Transverse colon (tissue), 4 donors: ENCODE results near the gene CLDN11. TPM values are rescaled to one million over a fixed set of nuclear protein-coding genes. Genes with fewer than 3 reads are reported as not detected.
A peak's percentile ranks its signal among the peaks of the same experiment; 100 is the strongest.

Source experiments
- DNase-seq: peaks from one replicate; pipeline ENCODE4 v3.0.0-alpha.2; 2019
- H3K27ac ChIP-seq, 4 donors: fragments of 200-600 bp; sonication (generic); 2 replicates each; pipeline ENCODE4 v1.5.1; 2016 to 2018; ENCODE audit warnings: inconsistent platforms in 4 of 4
- H3K27me3 ChIP-seq: fragments of 200-600 bp; sonication (generic); 2 replicates; pipeline ENCODE4 v1.5.1; 2017; ENCODE audit warnings: inconsistent platforms
- H3K36me3 ChIP-seq, 4 donors: fragments of 200-600 bp; sonication (generic); 2 replicates each; pipeline ENCODE4 v1.5.1; 2017 to 2019; ENCODE audit warnings: inconsistent platforms in 4 of 4
- H3K4me1 ChIP-seq, 4 donors: fragments of 200-600 bp; sonication (generic); 2 replicates each; pipeline ENCODE4 v1.5.1; 2017 to 2020; ENCODE audit warnings: inconsistent platforms in 4 of 4
- H3K4me3 ChIP-seq, 4 donors: fragments of 200-600 bp; sonication (generic); 1 replicate in 1 of 4; 2 replicates in 3 of 4; pipeline versions ENCODE4 v1.5.1 to v1.6.1; 2017 to 2019; ENCODE audit warnings: inconsistent platforms in 4 of 4
- H3K9me3 ChIP-seq, 2 donors: fragments of 200-600 bp; sonication (generic); 2 replicates each; pipeline ENCODE4 v1.5.1; 2017 to 2019; ENCODE audit warnings: inconsistent platforms in 2 of 2
- EP300 ChIP-seq: sonication (generic); formaldehyde crosslinking; IDR thresholded peaks from one replicate; pipeline ENCODE4 v1.6.1; 2017; ENCODE audit warnings: antibody characterized with exemption, low read depth
- POLR2A ChIP-seq: fragments of 450-650 bp; IDR thresholded peaks from one replicate; pipeline ENCODE4 v1.6.1; 2016; ENCODE audit warnings: antibody characterized with exemption, mild to moderate bottlenecking, moderate library complexity
- POLR2AphosphoS5 ChIP-seq, 3 donors: sonication (generic); formaldehyde crosslinking; IDR thresholded peaks; one replicate each; pipeline ENCODE4 v1.6.1; 2016; ENCODE audit warnings: antibody characterized with exemption in 3 of 3
- whole genome bisulfite sequencing, 2 donors: methylation state at CpG; one replicate each; pipeline ENCODE4 v1.1.5; 2018; ENCODE audit warnings: low coverage in 1 of 2; 5-methylcytosine and 5-hydroxymethylcytosine counted together
- in situ Hi-C, 4 donors: fragments of 200-750 bp; cut with MboI; loops; one replicate each; pipeline versions ENCODE4 v1.15.0 to v1.15.1; 2017; ENCODE audit warnings: low sequenced_read_pairs in 3 of 4, low pct_ligation_motif_present in 1 of 4, low pct_unique_long_range_greater_than_20kb in 1 of 4
- intact Hi-C: fragments of 100-400 bp; cut with DNase I; formaldehyde crosslinking; loops from one replicate; pipeline ENCODE4 v1.15.1; 2023; ENCODE audit warnings: low total_unique reads
- total RNA-seq, 4 donors: library from RNA; depleted of rRNA; stranded (reverse); fragments of >200 nt; gene quantifications; one replicate each; pipeline ENCODE4 v1.1.0, GENCODE V29; 2016
- TF ChIP-seq, protein P1 (sequence below), 5 experiments: fragments of 200-600 bp in 3 of 5; fragments of 450-650 bp in 2 of 5; sonication (generic) in 3 of 5; IDR thresholded peaks; 1 replicate in 2 of 5; 2 replicates in 3 of 5; pipeline ENCODE4 v1.5.1; 2016 to 2017; ENCODE audit warnings: antibody characterized with exemption in 5 of 5, inconsistent platforms in 3 of 5, mild to moderate bottlenecking in 2 of 5, moderate library complexity in 1 of 5

CLDN11 gene
- total RNA-seq, result 10 to 100 TPM in 1 of 4 donors, 1 to 10 TPM in 3; 4.6 to 13.5 (median 7.2) TPM

DNA sequence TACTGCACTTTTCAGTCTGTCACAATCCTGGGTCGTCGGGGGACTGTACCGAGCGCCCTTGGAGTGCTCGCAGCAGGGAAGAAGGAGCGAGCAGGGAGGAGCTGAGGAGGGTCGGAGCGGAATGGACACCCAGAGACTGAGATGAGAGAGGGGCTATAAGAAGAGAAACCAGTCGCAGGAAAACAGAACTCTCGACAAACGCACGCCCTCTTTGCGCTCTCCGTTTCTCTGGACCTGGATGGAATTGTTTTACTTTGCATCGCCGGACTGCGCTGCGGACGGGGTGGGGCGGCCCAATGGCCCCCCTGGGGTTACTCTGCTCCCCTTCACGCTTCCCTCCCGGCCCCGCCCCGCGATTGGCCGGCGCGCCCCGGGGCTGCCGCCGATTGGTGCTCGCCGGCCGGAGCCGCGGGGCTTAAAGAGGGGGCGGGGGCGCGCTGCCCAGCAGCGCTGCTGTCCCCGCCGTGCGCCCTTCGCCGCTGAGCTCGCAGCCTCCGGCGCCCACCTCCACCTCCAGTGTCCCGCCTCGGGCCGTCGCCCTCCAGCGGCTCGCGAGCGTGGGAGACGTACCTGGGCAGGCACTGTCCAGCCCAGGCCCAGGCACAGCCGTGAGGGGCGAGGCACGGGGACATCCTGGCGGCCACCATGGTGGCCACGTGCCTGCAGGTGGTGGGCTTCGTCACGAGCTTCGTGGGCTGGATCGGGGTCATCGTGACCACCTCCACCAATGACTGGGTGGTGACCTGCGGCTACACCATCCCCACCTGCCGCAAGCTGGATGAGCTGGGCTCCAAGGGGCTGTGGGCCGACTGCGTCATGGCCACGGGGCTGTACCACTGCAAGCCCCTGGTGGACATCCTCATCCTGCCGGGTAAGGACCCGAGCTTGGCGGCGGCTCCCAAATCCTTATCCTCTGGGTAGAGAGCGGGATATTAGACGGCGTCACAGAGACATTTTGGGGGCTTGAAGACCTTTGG lies at the start of gene CLDN11:
CLDN11 (plus strand) TSS at position 447 of the 977 bp plus-strand sequence; CDS start at position 646, 199 bp downstream.
- 7% methylated on average over 61 of the region's 79 CpGs; no CpG with 5 or more reads in 1 of the 2 donors for WGBS, 2 donors
- no peaks in the 10 kb centered on the region for H3K9me3 ChIP-seq
- peak within 1 kb of the TSS; percentile 10 to 57 (median 32) for H3K4me3 ChIP-seq
- H3K36me3 ChIP-seq, result no peaks in the 10 kb centered on the region
- H3K4me1 ChIP-seq, result peaks cover 4 to 19% (median 18%) of the 10 kb centered on the region in 4 donors
- DNase-seq, result no peak
- peak within 1 kb of the TSS in 2 of 4 donors; percentile 3 to 34 for H3K27ac ChIP-seq
- peaks cover 50% of the 10 kb centered on the region for H3K27me3 ChIP-seq
- TF ChIP-seq, protein P1, sequence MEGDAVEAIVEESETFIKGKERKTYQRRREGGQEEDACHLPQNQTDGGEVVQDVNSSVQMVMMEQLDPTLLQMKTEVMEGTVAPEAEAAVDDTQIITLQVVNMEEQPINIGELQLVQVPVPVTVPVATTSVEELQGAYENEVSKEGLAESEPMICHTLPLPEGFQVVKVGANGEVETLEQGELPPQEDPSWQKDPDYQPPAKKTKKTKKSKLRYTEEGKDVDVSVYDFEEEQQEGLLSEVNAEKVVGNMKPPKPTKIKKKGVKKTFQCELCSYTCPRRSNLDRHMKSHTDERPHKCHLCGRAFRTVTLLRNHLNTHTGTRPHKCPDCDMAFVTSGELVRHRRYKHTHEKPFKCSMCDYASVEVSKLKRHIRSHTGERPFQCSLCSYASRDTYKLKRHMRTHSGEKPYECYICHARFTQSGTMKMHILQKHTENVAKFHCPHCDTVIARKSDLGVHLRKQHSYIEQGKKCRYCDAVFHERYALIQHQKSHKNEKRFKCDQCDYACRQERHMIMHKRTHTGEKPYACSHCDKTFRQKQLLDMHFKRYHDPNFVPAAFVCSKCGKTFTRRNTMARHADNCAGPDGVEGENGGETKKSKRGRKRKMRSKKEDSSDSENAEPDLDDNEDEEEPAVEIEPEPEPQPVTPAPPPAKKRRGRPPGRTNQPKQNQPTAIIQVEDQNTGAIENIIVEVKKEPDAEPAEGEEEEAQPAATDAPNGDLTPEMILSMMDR (IDR thresholded peaks at IDR 0.05), result no peak
- TF ChIP-seq POLR2AphosphoS5 (IDR thresholded peaks at IDR 0.05) (peak in 1 of 3 donors; percentile 10), POLR2A (no peak), EP300 (no peak)
- intact Hi-C loops, result no loop called here
- in situ Hi-C loops, result loop anchor here (10.0 to 25.0 kb wide), 5 partner anchors 106 to 396 kb away; no protein-coding TSS in a partner anchor

- Histone ChIP-seq H3K4me3 (no peak overlapping the region), H3K36me3 (no peaks in the 10 kb centered on the region), H3K27ac (no peak overlapping the region), H3K4me1 (peaks cover 0 to 24% (median 0%) of the 10 kb centered on the region in 4 donors), H3K9me3 (no peaks in the 10 kb centered on the region), H3K27me3 (no peaks in the 10 kb centered on the region)
- TF ChIP-seq, protein P1 (IDR thresholded peaks at IDR 0.05), result peak in 4 of 5 experiments; percentile 19 to 32 (median 28)
- TF ChIP-seq POLR2AphosphoS5 (IDR thresholded peaks at IDR 0.05) (no peak), EP300 (no peak)
- 69 to 74% methylated on average over 2 of the region's 2 CpGs for WGBS, 2 donors
- in situ Hi-C loops (no loop called here), intact Hi-C loops (no loop called here)
- DNase-seq, result no peak
Measured at GRCh38 chr3:170368921-170369320, 49.7 kb upstream of the CLDN11 start.

DNA sequence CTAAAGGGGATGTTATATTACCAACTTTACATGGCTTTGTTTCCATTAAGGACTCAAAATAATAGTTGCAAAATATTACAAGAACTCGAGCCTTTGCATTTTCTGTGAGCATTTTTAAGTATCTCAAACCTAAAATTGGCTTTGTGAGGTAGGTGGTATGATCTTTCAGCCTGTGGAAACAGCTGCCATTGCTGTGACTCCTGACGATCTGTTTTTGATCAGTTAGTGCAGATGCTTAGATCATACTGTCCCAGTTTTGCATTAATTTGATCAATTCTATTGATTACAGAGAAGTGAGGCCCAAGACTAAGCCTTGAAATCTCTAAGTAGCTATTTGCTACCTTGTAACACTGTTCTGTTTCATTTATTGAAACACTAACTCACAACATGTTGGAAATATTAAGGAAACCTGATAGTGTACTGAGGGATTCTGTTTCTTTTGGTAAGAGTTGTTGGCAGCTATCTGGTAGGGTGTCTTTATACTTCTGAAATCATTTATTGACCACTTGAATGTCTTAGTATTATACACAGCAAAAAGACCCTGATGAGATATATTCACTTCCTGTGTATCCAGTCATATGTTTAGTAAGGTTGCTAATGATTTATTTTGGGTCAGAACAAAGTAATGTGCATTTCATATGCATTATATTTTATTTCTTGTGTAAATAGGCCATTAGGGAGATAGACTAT lies 46.3 kb upstream of the CLDN11 start:
- intact Hi-C loops, result no loop called here
- DNase-seq, result no peak
- Histone ChIP-seq H3K4me3 (no peak overlapping the region), H3K9me3 (no peaks in the 10 kb centered on the region), H3K27ac (no peak overlapping the region), H3K27me3 (no peaks in the 10 kb centered on the region), H3K36me3 (no peaks in the 10 kb centered on the region), H3K4me1 (peaks cover 0 to 19% (median 0%) of the 10 kb centered on the region in 4 donors)
- in situ Hi-C loops, result no loop called here
- TF ChIP-seq, protein P1 (IDR thresholded peaks at IDR 0.05), result no peak
- no peak for TF ChIP-seq EP300
- no peak for TF ChIP-seq POLR2A
- no peak for TF ChIP-seq POLR2AphosphoS5 (IDR thresholded peaks at IDR 0.05)
- WGBS, 2 donors, result 68 to 80% methylated on average over 2 of the region's 2 CpGs

DNA sequence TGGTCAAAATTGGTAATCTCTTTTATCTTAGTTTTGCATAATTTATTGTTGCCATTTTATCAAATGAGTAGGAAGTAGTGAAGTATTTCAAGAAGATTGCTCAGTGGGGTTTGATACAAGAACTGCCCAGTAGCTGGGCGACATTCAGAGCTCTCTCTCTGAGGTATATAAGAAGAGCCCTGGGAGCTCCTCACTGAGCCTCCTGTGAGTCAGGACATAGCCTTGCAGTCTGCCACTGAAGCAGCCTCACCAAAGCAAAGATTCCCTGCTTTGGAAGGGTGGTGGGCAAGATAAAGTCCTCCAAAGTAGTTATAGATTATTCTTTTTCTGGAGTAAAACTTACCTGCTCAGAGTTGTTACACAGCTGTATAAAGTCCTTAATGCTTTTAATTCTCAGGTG lies 35.1 kb upstream of the CLDN11 start:
- no peaks in the 10 kb centered on the region for H3K27me3 ChIP-seq
- no peaks in the 10 kb centered on the region for H3K4me1 ChIP-seq
- no peak overlapping the region for H3K4me3 ChIP-seq
- WGBS, 2 donors, result 63 to 100% methylated on average over 1 of the region's 1 CpG
- intact Hi-C loops (no loop called here), in situ Hi-C loops (no loop called here)
- no peak overlapping the region for H3K27ac ChIP-seq
- no peak for TF ChIP-seq EP300
- no peak for TF ChIP-seq POLR2A
- TF ChIP-seq, protein P1 (IDR thresholded peaks at IDR 0.05), result no peak
- TF ChIP-seq POLR2AphosphoS5 (IDR thresholded peaks at IDR 0.05), result no peak
- no peak for DNase-seq
- no peaks in the 10 kb centered on the region for H3K9me3 ChIP-seq
- H3K36me3 ChIP-seq, result peaks cover 0 to 52% (median 2%) of the 10 kb centered on the region in 4 donors
